ENCODE data around the gene ZMAT5.

DNA sequence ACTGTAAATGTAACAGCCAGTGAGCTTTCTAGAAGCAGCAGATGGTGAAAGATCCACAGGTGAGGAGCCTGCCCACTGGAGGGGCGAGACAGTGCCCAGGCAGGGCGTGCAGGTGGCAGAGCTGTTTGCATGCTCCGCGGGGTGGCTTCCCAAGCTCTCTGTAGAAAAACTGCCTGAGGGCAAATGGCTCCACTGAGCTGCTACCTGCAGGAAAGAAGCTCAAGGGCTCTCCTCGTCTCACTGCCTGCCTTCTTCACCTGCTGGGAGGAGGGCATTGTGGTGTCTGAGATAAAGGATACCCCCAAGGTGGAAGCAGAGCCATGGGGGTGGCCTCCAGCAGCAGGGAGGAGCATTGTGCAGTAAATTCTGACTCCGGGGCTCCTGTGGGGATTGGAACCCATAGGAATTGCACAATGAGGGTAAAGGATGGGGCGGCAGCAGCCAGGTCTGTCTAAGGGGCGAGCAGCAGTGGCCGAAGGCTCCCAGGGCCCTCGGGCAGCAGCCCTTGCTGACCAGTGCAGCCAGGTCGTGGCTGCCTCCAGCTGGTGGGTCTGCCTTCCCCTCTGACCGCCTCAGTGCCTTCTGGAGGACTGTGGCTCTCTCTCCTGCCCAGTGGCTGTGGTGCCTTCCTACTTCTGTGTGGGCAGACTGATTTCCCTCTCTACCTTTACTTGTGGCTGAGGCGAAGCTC is 75.0 kb downstream of the ZMAT5 start:
- TF ChIP-seq, protein P1, sequence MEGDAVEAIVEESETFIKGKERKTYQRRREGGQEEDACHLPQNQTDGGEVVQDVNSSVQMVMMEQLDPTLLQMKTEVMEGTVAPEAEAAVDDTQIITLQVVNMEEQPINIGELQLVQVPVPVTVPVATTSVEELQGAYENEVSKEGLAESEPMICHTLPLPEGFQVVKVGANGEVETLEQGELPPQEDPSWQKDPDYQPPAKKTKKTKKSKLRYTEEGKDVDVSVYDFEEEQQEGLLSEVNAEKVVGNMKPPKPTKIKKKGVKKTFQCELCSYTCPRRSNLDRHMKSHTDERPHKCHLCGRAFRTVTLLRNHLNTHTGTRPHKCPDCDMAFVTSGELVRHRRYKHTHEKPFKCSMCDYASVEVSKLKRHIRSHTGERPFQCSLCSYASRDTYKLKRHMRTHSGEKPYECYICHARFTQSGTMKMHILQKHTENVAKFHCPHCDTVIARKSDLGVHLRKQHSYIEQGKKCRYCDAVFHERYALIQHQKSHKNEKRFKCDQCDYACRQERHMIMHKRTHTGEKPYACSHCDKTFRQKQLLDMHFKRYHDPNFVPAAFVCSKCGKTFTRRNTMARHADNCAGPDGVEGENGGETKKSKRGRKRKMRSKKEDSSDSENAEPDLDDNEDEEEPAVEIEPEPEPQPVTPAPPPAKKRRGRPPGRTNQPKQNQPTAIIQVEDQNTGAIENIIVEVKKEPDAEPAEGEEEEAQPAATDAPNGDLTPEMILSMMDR (IDR thresholded peaks at IDR 0.05; ENCODE audit: insufficient read depth, low read depth, low read length), result no peak
- no peak for TF ChIP-seq EZH2 (IDR thresholded peaks at IDR 0.05; ENCODE audit: insufficient read depth, low read length)

Data from astrocyte (in vitro differentiated cells and primary cell).